ENCODE measurements around the gene MANEA. TPM values are rescaled to one million over a fixed set of nuclear protein-coding genes. Genes with fewer than 3 reads are reported as not detected.

The MANEA gene
- total and polyA plus RNA-seq, 2 of the 13 experiments (the other 11 are each of a cell fraction or from before 2014, with no cell fraction given), result 10.0 to 10.9 TPM

DNA sequence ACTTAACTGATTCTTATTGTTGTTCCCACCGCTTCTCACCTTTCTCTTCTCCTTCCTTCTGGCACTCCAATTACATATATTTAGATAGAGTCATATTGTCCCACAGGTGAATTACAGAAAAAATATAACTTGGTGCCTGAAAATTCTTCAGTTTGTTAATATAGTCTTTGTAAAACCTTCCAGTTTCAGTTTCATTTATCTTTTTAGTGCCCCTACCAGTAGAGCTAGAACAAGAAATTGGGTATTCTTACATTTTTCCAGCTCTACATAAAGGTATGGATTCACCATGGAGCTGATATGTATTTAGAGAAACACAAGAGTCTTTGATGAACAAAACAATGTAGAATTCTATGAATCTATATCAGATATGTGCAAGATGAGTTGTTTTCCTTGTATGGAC lies 10.7 kb downstream of the MANEA start:
- DNase-seq (ENCODE audit: low spot score), result no peak
- Histone ChIP-seq H3K4me2 (ENCODE audit: low read depth, low read length) (no peak overlapping the region), H3K36me3 (replicated peaks in 1 of 2; ENCODE audit: control insufficient read depth in 1 of 2, insufficient read depth in 2 of 2, low read length in 2 of 2) (peaks cover 2 to 8% of the 10 kb centered on the region in 2 experiments; a peak in 1 of 5 replicates), H3K4me1 (ENCODE audit: insufficient read depth, low read length) (peaks cover 5% of the 10 kb centered on the region), H2AFZ (ENCODE audit: low read length) (no peak overlapping the region), H4K20me1 (ENCODE audit: insufficient read depth, low read length) (no peaks in the 10 kb centered on the region), H3K4me3 (replicated peaks in 1 of 3; ENCODE audit: insufficient read depth in 1 of 3, low read depth in 2 of 3, low read length in 3 of 3) (no peak overlapping the region), H3K79me2 (ENCODE audit: insufficient read depth, low read length) (no peaks in the 10 kb centered on the region), H3K27ac (ENCODE audit: extremely low read length, insufficient read depth, low read length) (no peak overlapping the region), H3K9ac (ENCODE audit: insufficient read depth, low read depth, low read length) (no peak overlapping the region), H3K9me3 (ENCODE audit: low read length) (peaks cover 5% of the 10 kb centered on the region; the same call in 1 of the 2 replicates), H3K27me3 (ENCODE audit: control insufficient read depth in 1 of 2, insufficient read depth in 2 of 2, low read length in 2 of 2) (no peaks in the 10 kb centered on the region)
- ChIA-PET CTCF (ENCODE audit: low intra/inter-chr PET ratio, low total read pairs) (no interaction called here), POLR2A (no interaction called here)
- intact Hi-C loops (cut with micrococcal nuclease; ENCODE audit: unreplicated experiment), result no loop called here
- TF ChIP-seq ZBTB1 (CRISPR knock-in tag; IDR thresholded peaks at IDR 0.05; ENCODE audit: borderline replicate concordance) (no peak), ZFP90 (CRISPR knock-in tag; IDR thresholded peaks at IDR 0.05; ENCODE audit: borderline replicate concordance) (no peak), CHD2 (IDR thresholded peaks at IDR 0.05; ENCODE audit: low read depth, low read length) (no peak), TSC22D2 (CRISPR knock-in tag; IDR thresholded peaks at IDR 0.05; ENCODE audit: borderline replicate concordance) (no peak), SOX13 (IDR thresholded peaks at IDR 0.05) (no peak), SOX13 (CRISPR knock-in tag; conservative IDR thresholded peaks at IDR 0.05 in 1 of 2, IDR thresholded peaks at IDR 0.05 in 1 of 2) (no peak)
- TF ChIP-seq, protein P1, sequence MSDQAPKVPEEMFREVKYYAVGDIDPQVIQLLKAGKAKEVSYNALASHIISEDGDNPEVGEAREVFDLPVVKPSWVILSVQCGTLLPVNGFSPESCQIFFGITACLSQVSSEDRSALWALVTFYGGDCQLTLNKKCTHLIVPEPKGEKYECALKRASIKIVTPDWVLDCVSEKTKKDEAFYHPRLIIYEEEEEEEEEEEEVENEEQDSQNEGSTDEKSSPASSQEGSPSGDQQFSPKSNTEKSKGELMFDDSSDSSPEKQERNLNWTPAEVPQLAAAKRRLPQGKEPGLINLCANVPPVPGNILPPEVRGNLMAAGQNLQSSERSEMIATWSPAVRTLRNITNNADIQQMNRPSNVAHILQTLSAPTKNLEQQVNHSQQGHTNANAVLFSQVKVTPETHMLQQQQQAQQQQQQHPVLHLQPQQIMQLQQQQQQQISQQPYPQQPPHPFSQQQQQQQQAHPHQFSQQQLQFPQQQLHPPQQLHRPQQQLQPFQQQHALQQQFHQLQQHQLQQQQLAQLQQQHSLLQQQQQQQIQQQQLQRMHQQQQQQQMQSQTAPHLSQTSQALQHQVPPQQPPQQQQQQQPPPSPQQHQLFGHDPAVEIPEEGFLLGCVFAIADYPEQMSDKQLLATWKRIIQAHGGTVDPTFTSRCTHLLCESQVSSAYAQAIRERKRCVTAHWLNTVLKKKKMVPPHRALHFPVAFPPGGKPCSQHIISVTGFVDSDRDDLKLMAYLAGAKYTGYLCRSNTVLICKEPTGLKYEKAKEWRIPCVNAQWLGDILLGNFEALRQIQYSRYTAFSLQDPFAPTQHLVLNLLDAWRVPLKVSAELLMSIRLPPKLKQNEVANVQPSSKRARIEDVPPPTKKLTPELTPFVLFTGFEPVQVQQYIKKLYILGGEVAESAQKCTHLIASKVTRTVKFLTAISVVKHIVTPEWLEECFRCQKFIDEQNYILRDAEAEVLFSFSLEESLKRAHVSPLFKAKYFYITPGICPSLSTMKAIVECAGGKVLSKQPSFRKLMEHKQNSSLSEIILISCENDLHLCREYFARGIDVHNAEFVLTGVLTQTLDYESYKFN (CRISPR knock-in tag; conservative IDR thresholded peaks at IDR 0.05), result no peak
- TF ChIP-seq, protein P2, sequence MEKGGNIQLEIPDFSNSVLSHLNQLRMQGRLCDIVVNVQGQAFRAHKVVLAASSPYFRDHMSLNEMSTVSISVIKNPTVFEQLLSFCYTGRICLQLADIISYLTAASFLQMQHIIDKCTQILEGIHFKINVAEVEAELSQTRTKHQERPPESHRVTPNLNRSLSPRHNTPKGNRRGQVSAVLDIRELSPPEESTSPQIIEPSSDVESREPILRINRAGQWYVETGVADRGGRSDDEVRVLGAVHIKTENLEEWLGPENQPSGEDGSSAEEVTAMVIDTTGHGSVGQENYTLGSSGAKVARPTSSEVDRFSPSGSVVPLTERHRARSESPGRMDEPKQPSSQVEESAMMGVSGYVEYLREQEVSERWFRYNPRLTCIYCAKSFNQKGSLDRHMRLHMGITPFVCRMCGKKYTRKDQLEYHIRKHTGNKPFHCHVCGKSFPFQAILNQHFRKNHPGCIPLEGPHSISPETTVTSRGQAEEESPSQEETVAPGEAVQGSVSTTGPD (CRISPR knock-in tag; IDR thresholded peaks at IDR 0.05), result no peak
- TF ChIP-seq, protein P3, sequence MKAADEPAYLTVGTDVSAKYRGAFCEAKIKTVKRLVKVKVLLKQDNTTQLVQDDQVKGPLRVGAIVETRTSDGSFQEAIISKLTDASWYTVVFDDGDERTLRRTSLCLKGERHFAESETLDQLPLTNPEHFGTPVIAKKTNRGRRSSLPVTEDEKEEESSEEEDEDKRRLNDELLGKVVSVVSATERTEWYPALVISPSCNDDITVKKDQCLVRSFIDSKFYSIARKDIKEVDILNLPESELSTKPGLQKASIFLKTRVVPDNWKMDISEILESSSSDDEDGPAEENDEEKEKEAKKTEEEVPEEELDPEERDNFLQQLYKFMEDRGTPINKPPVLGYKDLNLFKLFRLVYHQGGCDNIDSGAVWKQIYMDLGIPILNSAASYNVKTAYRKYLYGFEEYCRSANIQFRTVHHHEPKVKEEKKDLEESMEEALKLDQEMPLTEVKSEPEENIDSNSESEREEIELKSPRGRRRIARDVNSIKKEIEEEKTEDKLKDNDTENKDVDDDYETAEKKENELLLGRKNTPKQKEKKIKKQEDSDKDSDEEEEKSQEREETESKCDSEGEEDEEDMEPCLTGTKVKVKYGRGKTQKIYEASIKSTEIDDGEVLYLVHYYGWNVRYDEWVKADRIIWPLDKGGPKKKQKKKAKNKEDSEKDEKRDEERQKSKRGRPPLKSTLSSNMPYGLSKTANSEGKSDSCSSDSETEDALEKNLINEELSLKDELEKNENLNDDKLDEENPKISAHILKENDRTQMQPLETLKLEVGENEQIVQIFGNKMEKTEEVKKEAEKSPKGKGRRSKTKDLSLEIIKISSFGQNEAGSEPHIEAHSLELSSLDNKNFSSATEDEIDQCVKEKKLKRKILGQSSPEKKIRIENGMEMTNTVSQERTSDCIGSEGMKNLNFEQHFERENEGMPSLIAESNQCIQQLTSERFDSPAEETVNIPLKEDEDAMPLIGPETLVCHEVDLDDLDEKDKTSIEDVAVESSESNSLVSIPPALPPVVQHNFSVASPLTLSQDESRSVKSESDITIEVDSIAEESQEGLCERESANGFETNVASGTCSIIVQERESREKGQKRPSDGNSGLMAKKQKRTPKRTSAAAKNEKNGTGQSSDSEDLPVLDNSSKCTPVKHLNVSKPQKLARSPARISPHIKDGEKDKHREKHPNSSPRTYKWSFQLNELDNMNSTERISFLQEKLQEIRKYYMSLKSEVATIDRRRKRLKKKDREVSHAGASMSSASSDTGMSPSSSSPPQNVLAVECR (CRISPR knock-in tag; IDR thresholded peaks at IDR 0.05; ENCODE audit: borderline replicate concordance), result no peak
- no TSS peak for BruUV-seq (replicated peaks)
- FAIRE-seq, result no peak
- in situ Hi-C loops (cut with HindIII; ENCODE audit: extremely low pct_ligation_motif_present, low pct_unique_long_range_greater_than_20kb), result loop anchor here (25.0 kb wide), 1 partner anchor 274 kb away; no protein-coding TSS in a partner anchor
- ATAC-seq, result no peak
- 100% methylated on average over 1 of the region's 1 CpG for WGBS (ENCODE audit: low lambda C conversion rate)

Data from HepG2 (cell line).